A172 (cell line): ENCODE data around the gene RIPPLY2. TPM values are rescaled to one million over a fixed set of nuclear protein-coding genes. Genes with fewer than 3 reads are reported as not detected.
A peak's percentile ranks its signal among the peaks of the same experiment; 100 is the strongest.
"Not testable (repeated sequence)": the region's sequence is repeated elsewhere in the genome, so short reads cannot be mapped to it uniquely, and the experiment has no call there.

ENCODE experiments used
- DNase-seq: peaks from one replicate; pipeline ENCODE4 v3.0.0-alpha.2; 2015; ENCODE audit warnings: low spot score
- total RNA-seq: library from RNA; depleted of rRNA; stranded (reverse); fragments of >200 nt; shearing (Covaris generic); gene quantifications from 2 replicates; pipeline ENCODE4 v1.2.3, GENCODE V29; 2014

Gene RIPPLY2
- total RNA-seq, 1 experiment from 2014 or later = not detected

GRCh38 chr6:83860359-83860755 lies 7.2 kb downstream of the RIPPLY2 start:
- DNase-seq = no peak

DNA sequence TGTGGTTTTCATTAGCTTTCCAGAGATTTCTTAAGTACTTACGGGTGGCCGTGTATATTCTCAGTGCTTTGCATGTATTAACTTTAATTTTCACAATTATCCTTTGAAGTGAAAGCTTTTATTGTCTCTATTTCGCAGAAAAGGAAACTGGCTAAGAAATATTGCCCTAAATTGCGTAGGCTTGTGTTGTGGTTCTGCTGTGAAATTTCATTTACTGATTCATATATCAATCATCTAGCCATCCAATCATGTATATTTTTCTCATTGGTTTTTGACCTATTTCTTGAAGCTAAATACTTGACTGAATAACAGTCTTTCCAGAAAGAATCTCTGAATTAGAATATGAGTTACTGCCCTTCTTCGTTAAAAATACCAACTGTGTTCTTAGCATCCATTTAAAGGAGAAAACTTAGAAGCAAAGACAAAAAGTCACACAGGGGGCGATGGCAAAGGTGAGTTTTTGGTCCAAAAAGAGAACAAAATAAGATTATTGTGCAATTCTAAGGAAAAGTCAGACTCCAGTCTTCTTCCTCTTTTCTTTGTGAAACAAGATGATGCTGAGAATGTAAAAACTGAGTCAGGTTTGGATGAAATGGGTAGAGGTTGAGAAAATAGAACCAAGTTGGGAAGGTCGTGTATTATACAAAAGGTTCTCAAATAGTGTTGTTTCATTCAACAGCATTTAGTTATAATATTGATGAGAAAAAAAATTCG lies 7.8 kb downstream of the RIPPLY2 start:
- DNase-seq = no peak

GRCh38 chr6:83862776-83863471 lies 9.8 kb downstream of the RIPPLY2 start:
- no peak for DNase-seq

DNA sequence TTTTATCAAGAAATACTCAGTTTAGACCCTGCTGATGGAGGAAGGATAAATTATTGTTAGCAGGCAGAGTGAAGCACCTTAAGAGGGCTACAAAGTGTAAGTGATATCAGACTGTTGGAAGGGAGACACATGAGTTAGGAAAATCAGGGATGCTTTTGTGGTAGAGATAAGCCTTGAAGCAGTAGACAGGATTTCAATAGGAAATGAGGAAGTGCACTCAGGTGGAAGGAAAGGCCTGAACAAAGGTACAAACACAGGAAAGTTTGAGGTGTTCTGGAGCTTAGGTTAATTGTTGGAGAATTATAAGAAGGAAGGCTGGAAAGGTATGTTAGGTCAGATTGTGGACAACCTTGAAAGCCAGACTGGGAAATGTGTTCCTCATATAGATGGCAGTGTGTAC lies 13.9 kb downstream of the RIPPLY2 start:
- DNase-seq = no peak

- DNase-seq = peak; percentile 85
These were observed 14.5 kb downstream of the RIPPLY2 start for GRCh38 chr6:83867527-83868161.

DNA sequence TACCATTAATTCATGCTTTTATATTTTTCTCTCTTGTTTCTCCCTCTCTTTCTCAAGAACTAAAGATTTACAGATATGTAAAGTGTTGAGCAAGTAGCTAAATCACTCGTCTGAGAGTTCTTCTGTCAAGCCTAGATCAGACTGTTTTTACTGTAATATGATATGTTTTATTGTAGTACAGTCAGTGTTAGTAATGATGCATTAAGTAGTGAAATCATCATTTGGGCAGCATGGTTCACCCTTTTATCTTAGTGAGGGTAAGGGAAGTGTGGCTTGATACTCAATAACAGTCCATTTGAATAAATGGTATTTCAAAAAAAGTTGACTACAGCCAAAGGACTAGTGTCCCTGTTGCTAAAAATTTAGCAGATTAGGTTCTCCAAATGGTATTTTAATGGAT lies 15.5 kb downstream of the RIPPLY2 start:
- peak; percentile 56 for DNase-seq

DNA sequence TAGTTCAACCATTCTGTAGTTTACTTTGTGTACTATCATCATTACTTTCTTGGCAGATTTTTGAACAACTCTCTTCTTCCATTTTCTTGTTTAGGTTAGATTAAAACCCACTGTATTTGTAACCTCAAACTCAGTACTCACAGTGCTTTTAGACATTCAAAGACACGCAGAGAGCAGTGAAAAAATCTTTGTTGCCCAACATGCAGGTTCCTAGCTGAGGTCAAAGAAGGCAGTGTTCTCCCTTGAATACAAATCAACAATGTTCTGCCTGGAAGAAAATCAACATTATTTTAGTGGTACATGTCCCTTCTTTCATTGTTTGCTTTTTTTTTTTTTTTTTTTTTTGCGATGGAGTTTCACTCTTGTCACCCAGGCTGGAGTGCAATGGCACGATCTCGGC lies 17.5 kb downstream of the RIPPLY2 start:
- DNase-seq = no peak

- no peak for DNase-seq
These were observed 19.4 kb downstream of the RIPPLY2 start for GRCh38 chr6:83872386-83873118.

DNA sequence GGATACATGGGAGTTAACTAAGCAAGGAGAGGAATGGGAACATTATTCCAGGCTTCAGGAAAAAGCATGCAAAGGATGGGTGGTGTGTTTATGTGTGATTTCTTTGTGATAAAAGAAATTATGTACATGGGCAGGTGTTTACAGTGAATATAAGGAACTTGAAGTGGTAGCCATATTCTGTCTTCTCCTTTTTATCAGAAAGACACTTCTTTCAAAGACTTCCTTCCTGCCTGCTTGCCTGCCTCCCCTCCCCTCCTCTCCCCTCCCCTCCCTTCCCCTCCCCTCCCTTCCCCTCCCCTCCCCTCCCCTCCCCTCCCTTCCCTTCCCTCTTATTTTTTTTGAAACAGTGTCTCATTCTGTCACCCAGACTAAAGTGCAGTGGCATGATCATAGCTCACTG lies 20.7 kb downstream of the RIPPLY2 start:
- DNase-seq = no peak

GRCh38 chr6:83875843-83876242 lies 22.7 kb downstream of the RIPPLY2 start:
- DNase-seq = no peak

DNA sequence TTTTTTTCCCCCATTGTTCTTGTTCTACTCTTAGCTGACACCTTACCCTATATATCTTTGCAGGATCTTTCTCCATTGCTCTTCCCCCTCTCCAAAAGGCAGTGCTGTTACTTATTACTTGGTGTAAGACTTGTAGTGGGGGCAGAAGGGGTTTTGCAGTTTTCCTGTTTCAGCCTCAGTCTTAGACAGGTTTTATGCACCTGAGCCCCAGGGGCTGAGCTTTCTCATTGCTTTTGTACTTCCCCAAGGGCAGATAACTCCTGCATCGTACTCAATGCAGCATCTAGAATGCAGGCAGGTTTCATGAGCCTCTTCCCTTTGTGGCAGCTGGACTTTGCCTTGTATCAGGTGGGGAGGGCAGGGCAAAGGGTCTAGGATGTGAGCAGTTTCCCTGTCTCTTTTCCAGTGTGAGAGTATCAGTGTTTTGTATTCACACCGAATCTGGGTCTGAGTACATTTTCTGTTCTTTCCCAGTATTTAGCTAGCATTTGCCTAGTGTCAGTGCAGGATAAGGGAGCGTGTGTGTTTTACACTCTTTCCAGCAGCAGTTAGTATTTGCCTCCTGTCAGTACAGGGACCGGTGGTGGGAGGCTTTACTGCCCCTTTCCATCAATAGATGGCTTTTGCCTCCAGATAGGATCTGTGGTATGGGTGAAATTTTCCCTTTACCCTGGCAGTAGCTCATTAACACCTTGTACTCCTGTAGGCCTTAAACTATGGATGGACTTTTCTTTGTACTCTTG lies 25.9 kb downstream of the RIPPLY2 start:
- no peak for DNase-seq

DNA sequence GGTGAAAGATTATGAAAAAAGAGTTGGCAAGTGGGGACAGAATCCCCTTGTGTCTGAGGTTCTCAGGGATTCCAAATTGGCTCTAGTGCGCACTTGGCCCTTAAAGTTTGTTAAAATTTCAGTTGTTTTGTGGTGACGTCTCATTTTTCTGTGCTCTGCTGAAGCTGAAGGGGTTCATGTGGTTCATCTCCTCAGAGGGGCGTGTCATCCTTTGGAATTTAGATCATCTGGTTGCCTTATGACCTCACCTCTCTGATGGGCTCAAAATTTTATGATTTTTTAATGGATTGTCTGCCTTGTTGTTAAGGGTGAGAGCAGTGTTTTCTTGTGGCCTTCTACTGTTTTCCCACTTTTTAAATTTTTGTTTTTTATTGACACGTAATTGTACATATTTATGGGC lies 26.6 kb downstream of the RIPPLY2 start:
- DNase-seq = peak; percentile 4

- no peak for DNase-seq
These were observed 30.1 kb downstream of the RIPPLY2 start for GRCh38 chr6:83883240-83883639.

GRCh38 chr6:83884523-83884922 lies 31.4 kb downstream of the RIPPLY2 start:
- DNase-seq = peak; percentile 59

- DNase-seq = no peak
These were observed 32.8 kb downstream of the RIPPLY2 start for GRCh38 chr6:83885984-83886383.

- no peak for DNase-seq
These were observed 36.5 kb downstream of the RIPPLY2 start for GRCh38 chr6:83889621-83890020.

- DNase-seq = no peak
These were observed 37.4 kb downstream of the RIPPLY2 start for GRCh38 chr6:83890520-83890919.

- no peak for DNase-seq
These were observed 38.4 kb downstream of the RIPPLY2 start for GRCh38 chr6:83891586-83891985.

DNA sequence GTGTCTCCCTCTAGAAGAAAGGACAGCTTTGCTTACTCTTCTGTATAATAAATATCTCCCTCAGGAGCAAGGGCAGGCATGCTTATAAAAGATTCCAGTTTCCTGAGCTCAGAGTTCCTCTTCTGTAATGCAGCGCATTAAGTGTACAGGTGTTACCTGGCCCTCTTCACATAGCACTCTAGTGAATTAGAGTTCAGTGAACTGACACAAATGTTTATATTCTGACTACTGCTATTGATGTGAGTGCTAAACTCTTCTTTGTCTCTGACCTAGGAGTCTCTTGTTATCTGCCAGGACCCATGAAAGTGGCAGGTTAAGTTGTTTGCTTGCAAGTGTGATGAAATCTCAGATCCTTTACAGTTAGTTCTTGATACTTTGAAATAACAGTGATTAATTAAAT lies 39.9 kb downstream of the RIPPLY2 start:
- no peak for DNase-seq

- DNase-seq = not testable (repeated sequence)
These were observed 43.9 kb downstream of the RIPPLY2 start for GRCh38 chr6:83897094-83897493.

GRCh38 chr6:83901624-83902023 lies 48.5 kb downstream of the RIPPLY2 start:
- DNase-seq = no peak

DNA sequence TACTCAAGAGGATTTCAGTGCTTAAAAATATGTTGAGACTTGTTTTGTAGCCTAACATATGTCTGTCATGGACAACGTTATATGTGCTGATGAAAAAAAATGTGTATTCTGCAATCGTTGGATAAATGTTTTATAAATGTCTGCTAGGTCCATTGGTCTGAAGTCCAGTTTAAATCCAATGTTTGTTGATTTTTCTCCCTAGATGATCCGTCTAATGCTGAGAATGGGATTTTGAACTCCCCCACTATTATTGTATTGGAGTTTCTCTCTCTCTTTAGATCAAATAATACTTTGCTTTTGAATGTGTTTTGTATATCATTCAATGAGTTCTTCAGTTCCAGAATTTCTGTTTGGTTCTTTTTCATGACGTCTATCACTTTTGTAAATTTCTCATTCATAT lies 51.2 kb downstream of the RIPPLY2 start:
- DNase-seq = no peak
